Pons (tissue), 1 donor: ENCODE measurements around the gene SPON2.
"Not testable (repeated sequence)": the region's sequence is repeated elsewhere in the genome, so short reads cannot be mapped to it uniquely, and the experiment has no call there.

ENCODE experiments used
- DNase-seq: peaks from one replicate; pipeline ENCODE4 v3.0.0-alpha.2; 2016; ENCODE audit warnings: low spot score

SPON2 gene

DNA sequence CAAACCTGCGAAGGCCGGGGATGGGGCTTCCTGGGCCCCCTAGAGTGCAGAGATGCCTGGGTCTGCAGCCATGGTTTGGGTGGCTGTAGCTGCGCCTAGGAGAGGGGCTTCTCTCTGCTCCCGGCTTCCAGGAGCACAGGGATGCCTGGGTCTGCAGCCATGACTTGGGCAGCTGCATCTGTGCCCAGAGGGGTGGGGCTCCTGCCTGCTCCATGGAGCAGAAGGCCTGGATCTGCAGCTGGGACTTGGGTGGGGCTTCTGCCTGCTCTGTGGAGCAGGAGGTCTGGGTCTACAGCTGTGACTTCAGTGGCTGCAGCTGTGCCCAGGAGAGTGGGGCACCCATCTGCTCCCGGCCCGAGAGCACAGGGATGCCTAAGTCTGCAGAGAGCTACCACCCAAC, 20.8 kb downstream of the SPON2 start:
- DNase-seq: no peak

DNA sequence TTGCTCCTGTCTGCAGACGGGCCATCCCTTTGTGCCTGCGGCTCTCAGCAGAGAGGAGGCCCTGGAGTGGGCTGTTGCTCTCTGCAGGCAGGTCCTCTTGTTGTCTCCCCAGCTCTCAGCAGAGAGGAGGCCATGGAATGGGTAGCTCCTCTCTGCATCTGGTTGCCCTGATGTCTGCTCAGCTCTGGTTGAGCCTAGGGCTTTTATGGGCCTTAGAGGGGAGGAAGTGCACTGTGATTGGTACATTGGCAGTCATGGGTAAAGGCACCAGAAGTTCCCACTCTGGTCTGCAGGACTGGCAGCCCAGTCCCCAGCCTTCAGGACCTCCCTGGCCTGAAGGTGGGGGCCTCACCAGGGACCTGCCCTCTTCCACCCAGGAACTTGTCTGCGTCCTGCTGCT, 21.5 kb downstream of the SPON2 start:
- no peak for DNase-seq

DNA sequence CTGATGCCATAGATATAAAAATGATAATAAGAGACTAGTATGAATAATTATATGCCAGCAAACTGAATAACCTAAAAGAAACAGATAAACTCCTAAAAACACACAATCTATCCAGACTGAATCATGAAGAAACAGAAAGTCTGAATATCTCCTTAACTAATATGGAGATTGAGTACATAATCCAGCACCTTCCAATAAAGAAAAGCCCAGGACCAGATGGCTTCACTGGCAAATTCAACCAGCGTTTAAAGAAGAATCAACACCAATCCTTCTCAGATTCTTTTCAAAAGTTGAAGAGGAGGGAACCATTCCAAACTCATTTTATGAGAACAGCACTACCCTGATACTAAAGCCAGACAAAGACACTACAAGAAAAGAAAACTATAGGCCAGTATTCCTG, 32.5 kb downstream of the SPON2 start:
- DNase-seq: no peak

DNA sequence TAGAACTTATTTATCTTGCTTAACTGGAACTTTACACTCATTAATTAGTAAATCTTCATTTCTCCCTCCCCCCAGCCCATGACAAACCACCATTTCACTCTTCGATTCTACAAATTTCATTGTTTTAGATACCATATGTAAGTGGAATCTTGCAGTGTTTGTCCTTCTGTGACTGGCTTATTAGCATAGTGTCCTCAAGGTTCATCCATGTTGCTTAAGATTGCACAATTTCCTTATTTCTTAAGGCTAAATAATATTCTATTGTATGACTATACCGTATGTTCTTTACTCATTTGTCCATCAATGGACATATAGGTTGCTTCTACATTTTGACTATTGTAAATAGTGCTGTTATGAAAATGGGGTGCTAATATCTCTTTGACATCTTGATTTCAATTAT, 34.5 kb downstream of the SPON2 start:
- no peak for DNase-seq

DNA sequence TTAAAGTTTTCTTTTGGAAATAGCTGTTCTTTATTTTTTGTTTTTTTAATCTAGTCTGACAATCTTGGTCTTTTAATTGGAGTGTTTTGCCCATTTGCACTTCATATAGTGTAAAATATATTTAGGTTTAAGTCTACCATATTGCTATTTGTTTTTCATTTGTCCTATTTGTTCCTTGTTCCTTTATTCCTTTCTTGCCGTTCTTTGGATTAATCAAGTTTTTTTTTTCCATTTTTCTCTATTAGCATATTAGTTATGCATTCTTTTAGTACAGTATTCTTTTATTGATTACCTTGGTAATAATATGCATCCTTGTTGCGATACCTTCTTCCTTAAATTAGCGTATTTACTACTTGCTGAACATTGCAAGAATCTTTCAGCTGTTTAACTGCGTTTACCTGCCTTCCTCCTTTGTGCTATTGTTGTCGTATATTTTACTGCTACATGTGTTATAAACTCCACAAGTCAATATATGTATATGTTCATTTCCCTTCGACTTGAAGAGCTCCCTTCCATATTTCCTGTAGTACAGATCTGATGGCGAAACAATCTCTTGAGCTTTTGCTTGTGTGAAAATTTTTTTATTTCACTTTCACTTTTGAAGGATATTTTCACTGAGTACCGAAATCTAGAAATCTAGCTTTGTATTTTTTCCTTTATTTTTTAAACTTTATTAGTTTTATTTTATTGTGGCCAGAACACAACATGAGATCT, 35.2 kb downstream of the SPON2 start:
- no peak for DNase-seq

DNA sequence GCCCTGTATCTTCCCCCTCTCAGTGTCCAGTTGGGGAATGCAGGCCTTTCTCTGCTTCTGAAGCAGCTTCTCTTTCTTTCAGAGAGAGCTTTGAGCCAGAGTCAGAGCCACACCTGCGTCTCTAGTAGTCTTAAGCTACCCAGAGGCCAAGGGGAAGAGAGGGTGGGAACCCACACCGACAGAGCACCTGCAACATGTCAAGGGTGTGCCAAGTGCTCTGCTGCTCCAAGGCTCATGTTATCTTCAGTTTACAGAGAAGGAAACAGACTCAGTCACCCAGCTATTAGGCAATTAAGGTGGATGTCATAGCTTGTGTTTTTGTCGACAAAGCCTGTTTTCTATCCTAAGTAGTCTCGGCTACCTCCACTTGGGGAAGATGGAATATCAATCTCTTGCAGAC, 36.3 kb downstream of the SPON2 start:
- DNase-seq: no peak

DNA sequence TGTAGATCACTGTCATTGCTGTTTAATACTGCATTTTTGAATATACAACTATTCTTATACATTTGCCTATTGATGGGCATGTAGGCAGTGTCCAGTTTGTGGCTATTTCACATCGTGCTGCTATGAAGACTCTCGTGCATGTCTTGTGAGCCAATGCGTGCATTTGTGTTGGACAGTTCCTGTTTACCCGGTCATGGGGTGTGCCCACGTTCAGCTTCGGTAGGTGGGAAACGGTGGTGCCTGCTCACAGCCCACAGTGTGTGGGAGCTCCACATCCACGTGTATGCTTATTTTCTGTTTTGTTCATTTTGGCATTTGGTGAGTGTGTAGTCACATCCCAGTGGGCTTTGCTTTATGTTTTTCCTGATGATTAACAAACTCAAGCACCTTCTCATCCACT, 39.4 kb downstream of the SPON2 start:
- no peak for DNase-seq

DNA sequence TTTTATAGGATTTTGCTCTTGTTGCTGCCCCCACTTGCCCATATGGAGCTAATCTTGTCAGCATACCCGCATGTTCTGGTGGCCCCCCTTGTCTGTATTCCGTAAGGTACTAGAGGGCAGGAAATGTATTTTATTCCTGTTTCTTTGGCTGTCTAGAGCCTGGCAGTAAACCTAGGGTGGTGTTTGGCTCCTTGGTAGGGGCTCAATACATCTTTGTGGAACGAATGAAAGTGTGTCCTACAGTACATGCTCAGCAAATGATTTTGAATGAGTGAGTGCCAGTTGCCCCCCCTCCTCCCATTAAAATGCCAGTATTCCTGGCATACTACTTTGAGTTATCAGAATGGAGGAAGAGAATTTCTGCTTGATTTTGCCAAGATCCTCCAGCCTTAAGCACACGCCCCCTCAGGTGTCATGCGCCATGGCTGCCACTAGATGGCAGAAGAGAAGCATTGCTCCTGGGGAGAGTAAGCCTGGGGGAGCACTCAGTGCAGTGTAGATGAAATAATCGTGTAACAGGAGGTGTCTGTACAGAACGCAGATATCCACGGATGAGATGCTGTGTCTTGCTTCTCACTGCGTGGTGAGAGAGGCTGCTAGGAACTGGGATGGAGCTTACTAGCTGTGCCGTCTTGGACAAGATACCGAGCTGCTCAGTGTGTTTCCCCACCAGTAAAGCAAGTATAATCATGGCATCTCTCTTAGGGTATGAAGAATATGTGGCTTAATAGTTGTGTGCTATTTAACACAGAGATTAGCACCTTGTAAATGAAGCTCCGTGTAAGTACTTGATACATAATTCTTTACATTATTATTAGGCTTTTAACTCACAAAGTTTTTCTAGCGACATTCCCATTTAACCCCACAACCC, 41.8 kb downstream of the SPON2 start:
- DNase-seq: peak; percentile 84

DNA sequence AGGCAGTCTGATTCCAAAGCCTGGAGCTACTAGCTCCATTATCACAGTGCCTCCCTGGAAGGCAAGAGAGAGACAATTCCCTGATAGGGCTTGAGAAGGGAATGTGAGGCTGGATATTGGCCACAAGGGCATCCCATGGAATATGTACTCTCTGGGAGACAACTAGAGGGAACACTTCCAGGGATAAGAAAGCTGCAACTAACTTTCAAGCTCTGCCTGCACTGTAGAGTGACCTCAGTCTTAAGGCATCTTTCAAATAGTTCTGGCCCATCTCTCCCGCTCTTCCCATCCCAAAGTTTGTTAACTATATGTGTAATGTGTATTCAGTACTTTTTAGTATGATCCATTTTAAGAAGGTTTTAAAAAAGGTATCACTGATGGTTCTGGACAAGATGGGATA, 45.9 kb downstream of the SPON2 start:
- DNase-seq: no peak

DNA sequence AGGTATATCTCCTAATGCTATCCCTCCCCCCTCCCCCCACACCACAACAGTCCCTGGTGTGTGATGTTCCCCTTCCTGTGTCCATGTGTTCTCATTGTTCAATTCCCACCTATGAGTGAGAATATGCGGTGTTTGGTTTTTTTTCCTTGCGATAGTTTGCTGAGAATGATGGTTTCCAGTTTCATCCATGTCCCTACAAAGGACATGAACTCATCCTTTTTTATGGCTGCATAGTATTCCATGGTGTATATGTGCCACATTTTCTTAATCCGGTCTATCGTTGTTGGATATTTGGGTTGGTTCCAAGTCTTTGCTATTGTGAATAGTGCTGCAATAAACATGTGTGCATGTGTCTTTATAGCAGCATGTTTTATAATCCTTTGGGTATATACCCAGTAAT, 46.9 kb downstream of the SPON2 start:
- DNase-seq: not testable (repeated sequence)

DNA sequence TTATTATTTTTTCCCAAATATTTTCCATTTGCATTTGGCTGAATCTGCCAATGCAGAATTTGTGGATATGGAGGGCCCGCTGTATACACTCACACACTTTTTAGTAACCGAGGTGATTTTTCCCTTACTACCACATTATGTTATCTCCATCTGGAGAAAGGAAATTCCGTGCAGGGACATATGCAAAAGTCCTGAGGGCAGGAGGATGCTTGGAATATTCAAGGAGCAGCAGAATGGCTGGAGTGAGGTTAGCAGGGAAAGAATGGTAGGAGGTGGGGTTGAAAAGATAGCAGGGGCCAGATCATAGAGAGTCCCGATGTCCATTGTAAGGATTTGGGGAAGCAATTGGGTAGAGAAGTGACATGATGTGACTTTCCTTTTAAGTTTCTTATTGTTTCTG, 47.6 kb downstream of the SPON2 start:
- DNase-seq: no peak

DNA sequence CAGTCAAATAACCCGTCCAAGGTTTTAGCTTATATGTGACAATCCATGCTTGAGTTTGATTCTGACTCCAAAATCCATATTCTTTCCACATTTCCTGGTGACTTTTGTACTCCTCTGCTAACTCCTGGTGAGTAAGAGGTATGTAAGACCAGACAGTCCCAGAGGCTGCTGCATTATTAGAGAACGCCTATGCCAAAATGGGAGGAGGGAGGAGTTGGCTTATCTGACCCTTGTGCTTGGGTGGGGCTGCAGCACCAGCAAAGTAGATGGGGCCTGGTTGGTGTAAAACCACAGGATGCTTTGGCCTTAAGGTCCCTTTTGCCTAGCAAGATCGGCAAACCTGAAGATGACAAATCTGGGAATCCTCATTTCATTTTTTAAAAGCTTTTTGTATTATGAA, 49.9 kb downstream of the SPON2 start:
- no peak for DNase-seq
